K562 (cell line): ENCODE results near the gene MFF. TPM values are rescaled to one million over a fixed set of nuclear protein-coding genes. Genes with fewer than 3 reads are reported as not detected.

Experiments
- ATAC-seq: fragments of 200-7000 bp; cut with Tn5 transposase; 3 replicates; pipeline ENCODE4 v1.9.1; 2020; ENCODE audit warnings: moderate library complexity
- BruUV-seq: library from RNA; stranded (reverse); fragments of 400-500 nt; replicated peaks from 2 replicates; lab custom pipeline; 2021; lab: Mats Ljungman, UMichigan
- CTCF ChIA-PET: fragments of 300-600 bp; formaldehyde crosslinking; extraction: SDS; loops from one replicate; lab custom pipeline; 2021; ENCODE audit warnings: low intra/inter-chr PET ratio; lab: Yijun Ruan, JAX
- POLR2A ChIA-PET: fragments of 300-600, 350-650 bp; sonication (Branson Sonifier 250); formaldehyde crosslinking; extraction: SDS; loops from one replicate; lab custom pipeline; 2021; ENCODE audit warnings: antibody characterized with exemption, inconsistent platforms; lab: Yijun Ruan, JAX
- DNase-seq, 4 experiments: peaks; one replicate each; pipeline versions ENCODE4 v3.0.0 to v3.0.0-alpha.2; 2011 to 2018; ENCODE audit warnings: low spot score in 3 of 4, mixed read lengths in 3 of 4; ENCODE audit errors: extremely low read depth in 1 of 4
- FAIRE-seq: peaks from 2 replicates; lab custom pipeline; 2011; peaks lifted over from hg19 to GRCh38; lab: Jason Lieb, UNC
- H2AFZ ChIP-seq: 2 replicates; pipeline ENCODE4 v1.6.0; 2011; ENCODE audit warnings: low read depth, low read length, control low read depth, inconsistent platforms
- H3K27ac ChIP-seq: fragments of 200-600 bp; 3 replicates; pipeline ENCODE4 v1.8.0; 2011; ENCODE audit warnings: low read depth, mild to moderate bottlenecking, control low read depth, inconsistent platforms, low read length, moderate library complexity, mixed read lengths; ENCODE audit errors: extremely low read depth
- H3K27me3 ChIP-seq, 2 experiments: fragments of 300-600 bp in 1 of 2; 2 replicates in 1 of 2; 3 replicates in 1 of 2; pipeline versions ENCODE4 v1.6.0 to v1.8.0; 2011; ENCODE audit warnings: inconsistent platforms in 2 of 2, low read length in 2 of 2, mild to moderate bottlenecking in 1 of 2, mixed read lengths in 1 of 2, moderate library complexity in 1 of 2; ENCODE audit not compliant: control insufficient read depth in 2 of 2, insufficient read depth in 2 of 2
- H3K36me3 ChIP-seq: fragments of 300-600 bp; 3 replicates; pipeline ENCODE4 v1.8.0; 2011; ENCODE audit warnings: mild to moderate bottlenecking, low read length, inconsistent platforms; ENCODE audit not compliant: control insufficient read depth, insufficient read depth
- H3K4me1 ChIP-seq, 2 experiments: fragments of 200-600 bp in 1 of 2; replicated peaks in 1 of 2; 2 replicates in 1 of 2; 3 replicates in 1 of 2; pipeline versions ENCODE4 v1.5.1 to v1.8.0; 2011; ENCODE audit warnings: inconsistent platforms in 2 of 2, low read length in 2 of 2, mild to moderate bottlenecking in 1 of 2, mixed read lengths in 1 of 2, moderate library complexity in 1 of 2; ENCODE audit not compliant: control insufficient read depth in 2 of 2, insufficient read depth in 2 of 2
- H3K4me2 ChIP-seq: 2 replicates; pipeline ENCODE4 v1.6.1; 2011; ENCODE audit warnings: low read length, control low read depth, inconsistent platforms, mixed read lengths; ENCODE audit not compliant: insufficient read depth
- H3K4me3 ChIP-seq: fragments of 200-600 bp; sonication (generic), shearing (Covaris generic); 2 replicates; pipeline ENCODE4 v1.5.1; 2016; ENCODE audit warnings: control low read depth, inconsistent platforms
- H3K79me2 ChIP-seq: fragments of 200-600 bp; 3 replicates; pipeline ENCODE4 v1.8.0; 2011; ENCODE audit warnings: low read length, inconsistent platforms; ENCODE audit not compliant: control insufficient read depth, insufficient read depth
- H3K9ac ChIP-seq, 2 experiments: 2 replicates each; pipeline versions ENCODE4 v1.6.0 to v1.6.1; 2011; ENCODE audit warnings: low read depth in 2 of 2, low read length in 2 of 2, control low read depth in 1 of 2, inconsistent platforms in 1 of 2, mild to moderate bottlenecking in 1 of 2, mixed read lengths in 1 of 2; ENCODE audit not compliant: insufficient read depth in 1 of 2
- H3K9me1 ChIP-seq: one replicate; pipeline ENCODE4 v1.6.0; 2011; ENCODE audit warnings: inconsistent platforms, mild to moderate bottlenecking, low read length, moderate library complexity; ENCODE audit not compliant: control insufficient read depth, insufficient read depth
- H3K9me3 ChIP-seq: replicated peaks from 2 replicates; pipeline ENCODE4 v1.5.1; 2011; ENCODE audit warnings: low read depth, low read length, inconsistent platforms; ENCODE audit not compliant: control insufficient read depth, insufficient read depth
- H4K20me1 ChIP-seq: replicated peaks from 2 replicates; pipeline ENCODE4 v1.6.1; 2011; ENCODE audit warnings: low read length, inconsistent platforms, mixed read lengths; ENCODE audit not compliant: control insufficient read depth, insufficient read depth
- CHD7 ChIP-seq: fragments of 200-600 bp; sonication (generic); IDR thresholded peaks from one replicate; pipeline ENCODE4 v1.6.1; 2012; ENCODE audit warnings: mild to moderate bottlenecking, low read depth, low read length, inconsistent platforms
- HDAC6 ChIP-seq: IDR thresholded peaks from 2 replicates; pipeline ENCODE4 v1.6.1; 2012; ENCODE audit warnings: low read depth, mild to moderate bottlenecking, control low read depth, inconsistent platforms, low read length, moderate library complexity
- HEY1 ChIP-seq: fragments of 250-450 bp; sonication (Bioruptor Pico); IDR thresholded peaks from 2 replicates; pipeline ENCODE4 v1.5.0; 2020; ENCODE audit warnings: mild to moderate bottlenecking, moderate library complexity, borderline replicate concordance
- OTX1 ChIP-seq: fragments of 450-650 bp; formaldehyde crosslinking; IDR thresholded peaks from 2 replicates; pipeline ENCODE4 v1.4.0; 2022; ENCODE audit warnings: mild to moderate bottlenecking
- WGBS: fragments of 100-300 bp; shearing (Covaris generic); methylation state at CpG from one replicate; pipeline ENCODE4 v1.1.6; 2016; ENCODE audit warnings: low coverage, mixed read lengths; ENCODE audit not compliant: insufficient coverage; ENCODE audit errors: missing lambda C conversion rate; 5-methylcytosine and 5-hydroxymethylcytosine counted together
- in situ Hi-C: fragments of 300-500 bp; cut with MboI; formaldehyde crosslinking; loops from 4 replicates; pipeline ENCODE4 v1.15.0; 2018; ENCODE audit warnings: inconsistent platforms, mixed read lengths
- intact Hi-C: fragments of 100-400 bp; cut with micrococcal nuclease; formaldehyde crosslinking; loops from 2 replicates; pipeline ENCODE4 v1.14.2; 2022
- polyA plus RNA-seq, 8 experiments: library from polyadenylated mRNA; depleted of rRNA in 4 of 8; stranded (reverse) in 5 of 8; unstranded in 3 of 8; fragments of >200 nt; fragmentation: Nextera tagmentation in 2 of 8; fragmentation: Illumina TruSeq in 1 of 8; extraction: Ambion mirVana in 2 of 8; extraction: Trizol in 1 of 8; gene quantifications; 2 replicates each; pipeline versions ENCODE4 v1.2.1 to v1.2.3, GENCODE V29; 2011 to 2014; ENCODE audit warnings: inconsistent platforms in 1 of 8, missing spikeins in 1 of 8
- total RNA-seq, 7 experiments: library from RNA; depleted of rRNA in 6 of 7; stranded (reverse); fragments of >200 nt in 6 of 7; fragmentation: Illumina TruSeq in 2 of 7; extraction: Trizol in 2 of 7; gene quantifications; 2 replicates each; pipeline versions ENCODE4 v1.2.1 to v1.2.3, GENCODE V29; 2011 to 2021; ENCODE audit warnings: low replicate concordance in 1 of 7

Gene MFF
- total and polyA plus RNA-seq, 9 of the 15 experiments (the other 6 are each of a cell fraction or from before 2014, with no cell fraction given): 9.4 to 75.4 (median 55.7) TPM

GRCh38 chr2:227340106-227340505 is 15.1 kb downstream of the MFF start:
- intact Hi-C loops (no loop called here), in situ Hi-C loops (no loop called here)
- FAIRE-seq: no peak
- Histone ChIP-seq H3K36me3 (peaks cover 34% of the 10 kb centered on the region; the same call in 2 of the 3 replicates), H3K27me3 (no peaks in the 10 kb centered on the region), H3K9ac (no peak overlapping the region), H3K79me2 (no peaks in the 10 kb centered on the region), H4K20me1 (no peaks in the 10 kb centered on the region), H3K4me2 (no peak overlapping the region), H3K9me3 (no peaks in the 10 kb centered on the region), H3K4me3 (no peak overlapping the region), H3K27ac (no peak overlapping the region), H3K4me1 (no peaks in the 10 kb centered on the region), H3K9me1 (no peaks in the 10 kb centered on the region), H2AFZ (no peak overlapping the region)
- TF ChIP-seq HEY1 (CRISPR knock-in tag): no peak
- ChIA-PET CTCF (no interaction called here), POLR2A (no interaction called here)
- ATAC-seq: no peak
- no peak for DNase-seq
- 68% methylated on average over 6 of the region's 6 CpGs for WGBS
- BruUV-seq: no TSS peak

GRCh38 chr2:227341553-227341952 is 16.5 kb downstream of the MFF start:
- no peak overlapping the region for H3K9ac ChIP-seq
- no peaks in the 10 kb centered on the region for H3K9me3 ChIP-seq
- POLR2A ChIA-PET: interaction anchor here (1.2 kb wide), 1 partner anchor 21 kb away, joined by 4 read pairs; no protein-coding TSS in a partner anchor
- H3K36me3 ChIP-seq: peaks cover 25% of the 10 kb centered on the region; the same call in 2 of the 3 replicates
- FAIRE-seq (no peak), ATAC-seq (no peak), DNase-seq (no peak)
- 64% methylated on average over 2 of the region's 2 CpGs for WGBS
- no peak overlapping the region for H3K4me2 ChIP-seq
- H3K27me3 ChIP-seq: no peaks in the 10 kb centered on the region
- H3K27ac ChIP-seq: no peak overlapping the region
- no peaks in the 10 kb centered on the region for H3K79me2 ChIP-seq
- no TSS peak for BruUV-seq
- H3K4me3 ChIP-seq: no peak overlapping the region
- no peak overlapping the region for H2AFZ ChIP-seq
- CTCF ChIA-PET: no interaction called here
- H3K9me1 ChIP-seq: no peaks in the 10 kb centered on the region
- no peaks in the 10 kb centered on the region for H4K20me1 ChIP-seq
- H3K4me1 ChIP-seq: no peaks in the 10 kb centered on the region
- in situ Hi-C loops (no loop called here), intact Hi-C loops (no loop called here)
- no peak for TF ChIP-seq CHD7
- TF ChIP-seq HDAC6: no peak
- TF ChIP-seq OTX1 (CRISPR knock-in tag): no peak
